HEK293 (cell line): ENCODE results near the gene SEPTIN2.

ENCODE experiments used
- CTCF ChIA-PET: fragments of 350-600 bp; formaldehyde crosslinking; extraction: SDS; loops from one replicate; lab custom pipeline; 2021; ENCODE audit warnings: antibody characterized with exemption; lab: Yijun Ruan, JAX
- POLR2A ChIA-PET: fragments of 300-600 bp; formaldehyde crosslinking; extraction: SDS; loops from one replicate; lab custom pipeline; 2020; ENCODE audit warnings: antibody characterized with exemption, inconsistent platforms; lab: Yijun Ruan, JAX
- H3K27ac ChIP-seq: fragments of 200-500 bp; sonication (Bioruptor generic); 2 replicates; pipeline ENCODE4 v1.5.1; 2014; ENCODE audit warnings: low read depth, low read length, control low read depth, inconsistent platforms; ENCODE audit errors: extremely low read depth
- H3K36me3 ChIP-seq, 2 experiments: fragments of 200-500 bp in 1 of 2; sonication (Bioruptor generic) in 1 of 2; 1 replicate in 1 of 2; 2 replicates in 1 of 2; pipeline ENCODE4 v1.5.1; 2014 to 2017; ENCODE audit warnings: inconsistent platforms in 2 of 2, low read length in 2 of 2; ENCODE audit not compliant: control insufficient read depth in 2 of 2, insufficient read depth in 1 of 2
- H3K4me1 ChIP-seq: fragments of 200-500 bp; sonication (Bioruptor generic); 2 replicates; pipeline ENCODE4 v1.5.1; 2014; ENCODE audit warnings: mild to moderate bottlenecking, low read length, inconsistent platforms; ENCODE audit not compliant: control insufficient read depth, insufficient read depth
- H3K4me3 ChIP-seq: 2 replicates; pipeline ENCODE4 v1.5.1; 2011; ENCODE audit warnings: low read depth, mild to moderate bottlenecking, control low read depth, low read length, moderate library complexity
- H3K9me3 ChIP-seq: fragments of 200-500 bp; sonication (Bioruptor generic); 2 replicates; pipeline ENCODE4 v1.5.1; 2014; ENCODE audit warnings: low read depth, low read length, inconsistent platforms; ENCODE audit not compliant: control insufficient read depth, insufficient read depth
- EGR2 ChIP-seq: fragments of 450-650 bp; formaldehyde crosslinking; IDR thresholded peaks from 2 replicates; pipeline ENCODE4 v1.5.1; 2016; ENCODE audit warnings: low read depth, missing biosample characterization, missing genetic modification characterization
- GLIS1 ChIP-seq: fragments of 450-650 bp; formaldehyde crosslinking; IDR thresholded peaks from 2 replicates; pipeline ENCODE4 v1.5.1; 2016; ENCODE audit warnings: missing biosample characterization, missing genetic modification characterization
- GLIS2 ChIP-seq: fragments of 450-650 bp; formaldehyde crosslinking; IDR thresholded peaks from 2 replicates; pipeline ENCODE4 v1.5.1; 2016; ENCODE audit warnings: missing biosample characterization, missing genetic modification characterization
- KLF1 ChIP-seq: fragments of 450-650 bp; formaldehyde crosslinking; IDR thresholded peaks from 2 replicates; pipeline ENCODE4 v1.5.1; 2016; ENCODE audit warnings: missing biosample characterization, missing genetic modification characterization
- PATZ1 ChIP-seq: fragments of 450-650 bp; formaldehyde crosslinking; IDR thresholded peaks from 2 replicates; pipeline ENCODE4 v1.5.1; 2016; ENCODE audit warnings: missing biosample characterization, missing genetic modification characterization
- SP2 ChIP-seq: fragments of 450-650 bp; formaldehyde crosslinking; IDR thresholded peaks from 2 replicates; pipeline ENCODE4 v1.5.1; 2016; ENCODE audit warnings: missing biosample characterization, missing genetic modification characterization
- SP3 ChIP-seq: fragments of 450-650 bp; formaldehyde crosslinking; IDR thresholded peaks from 2 replicates; pipeline ENCODE4 v1.5.1; 2016; ENCODE audit warnings: missing biosample characterization, missing genetic modification characterization
- ZBTB1 ChIP-seq: fragments of 450-650 bp; formaldehyde crosslinking; IDR thresholded peaks from 2 replicates; pipeline ENCODE4 v1.5.1; 2016; ENCODE audit warnings: missing biosample characterization, missing genetic modification characterization
- ZBTB20 ChIP-seq: fragments of 450-650 bp; formaldehyde crosslinking; IDR thresholded peaks from 2 replicates; pipeline ENCODE4 v1.5.1; 2016; ENCODE audit warnings: missing biosample characterization, missing genetic modification characterization
- ZBTB26 ChIP-seq: fragments of 450-650 bp; formaldehyde crosslinking; optimal IDR thresholded peaks from 2 replicates; pipeline ENCODE3; 2016; ENCODE audit warnings: missing biosample characterization, mild to moderate bottlenecking, missing genetic modification characterization
- ZBTB7A ChIP-seq: fragments of 450-650 bp; formaldehyde crosslinking; IDR thresholded peaks from 2 replicates; pipeline ENCODE4 v1.5.1; 2016; ENCODE audit warnings: low read depth, missing biosample characterization, missing genetic modification characterization
- ZBTB8A ChIP-seq: fragments of 450-650 bp; formaldehyde crosslinking; IDR thresholded peaks from 2 replicates; pipeline ENCODE4 v1.5.1; 2016; ENCODE audit warnings: missing biosample characterization, missing genetic modification characterization
- ZNF155 ChIP-seq: fragments of 450-650 bp; formaldehyde crosslinking; IDR thresholded peaks from 2 replicates; pipeline ENCODE4 v1.5.1; 2016; ENCODE audit warnings: missing biosample characterization, missing genetic modification characterization
- ZNF24 ChIP-seq: fragments of 450-650 bp; formaldehyde crosslinking; IDR thresholded peaks from 2 replicates; pipeline ENCODE4 v1.5.1; 2016; ENCODE audit warnings: missing biosample characterization, missing genetic modification characterization
- ZNF335 ChIP-seq: fragments of 450-650 bp; formaldehyde crosslinking; conservative IDR thresholded peaks from 2 replicates; pipeline ENCODE4 v1.5.1; 2016; ENCODE audit warnings: missing biosample characterization, missing genetic modification characterization
- ZNF341 ChIP-seq: fragments of 450-650 bp; formaldehyde crosslinking; IDR thresholded peaks from 2 replicates; pipeline ENCODE4; 2016; ENCODE audit warnings: low read depth, missing biosample characterization, missing genetic modification characterization
- ZNF48 ChIP-seq: fragments of 450-650 bp; formaldehyde crosslinking; IDR thresholded peaks from 2 replicates; pipeline ENCODE4 v1.5.1; 2016; ENCODE audit warnings: missing biosample characterization, missing genetic modification characterization
- ZNF596 ChIP-seq: fragments of 450-650 bp; IDR thresholded peaks from 2 replicates; pipeline ENCODE4 v1.5.0; 2018; ENCODE audit warnings: missing biosample characterization, mild to moderate bottlenecking, missing genetic modification characterization, moderate library complexity
- ZNF600 ChIP-seq: fragments of 450-650 bp; formaldehyde crosslinking; IDR thresholded peaks from 2 replicates; pipeline ENCODE4 v1.5.1; 2016; ENCODE audit warnings: missing biosample characterization, missing genetic modification characterization
- ZNF654 ChIP-seq: fragments of 450-650 bp; formaldehyde crosslinking; IDR thresholded peaks from 2 replicates; pipeline ENCODE4 v1.5.1; 2016; ENCODE audit warnings: low read depth, missing biosample characterization, missing genetic modification characterization
- ZNF707 ChIP-seq: fragments of 450-650 bp; formaldehyde crosslinking; IDR thresholded peaks from 2 replicates; pipeline ENCODE4 v1.5.1; 2016; ENCODE audit warnings: missing biosample characterization, missing genetic modification characterization
- ZSCAN16 ChIP-seq: fragments of 450-650 bp; formaldehyde crosslinking; IDR thresholded peaks from 2 replicates; pipeline ENCODE4 v1.5.1; 2016; ENCODE audit warnings: missing biosample characterization, missing genetic modification characterization

The SEPTIN2 gene

GRCh38 chr2:241272303-241273209, 43.2 kb upstream of the SEPTIN2 start:
- TF ChIP-seq ZBTB20 (tag by site-specific recombination) (peak; percentile 68), ZNF24 (tag by site-specific recombination) (no peak), ZNF155 (tag by site-specific recombination) (no peak), ZNF600 (peak; percentile 27; the same call in 1 of the 2 replicates), ZNF335 (tag by site-specific recombination) (peak; percentile 68), ZNF341 (tag by site-specific recombination) (peak; percentile 57; the same call in 1 of the 2 replicates), KLF1 (tag by site-specific recombination) (peak; percentile 62), EGR2 (tag by site-specific recombination) (peak; percentile 33; the same call in 1 of the 2 replicates), PATZ1 (peak; percentile 26; the same call in 1 of the 2 replicates), GLIS2 (tag by site-specific recombination) (peak; percentile 27; the same call in 1 of the 2 replicates), ZNF654 (tag by site-specific recombination) (no peak), ZBTB1 (tag by site-specific recombination) (no peak), SP2 (tag by site-specific recombination) (peak; percentile 46), ZBTB7A (tag by site-specific recombination) (no peak), SP3 (tag by site-specific recombination) (peak; percentile 38; the same call in 1 of the 2 replicates), GLIS1 (peak; percentile 48; the same call in 1 of the 2 replicates), ZSCAN16 (tag by site-specific recombination) (no peak), ZNF596 (tag by site-specific recombination) (no peak), ZBTB26 (peak; percentile 58), ZBTB8A (tag by site-specific recombination) (peak; percentile 90), ZNF48 (no peak), ZNF707 (tag by site-specific recombination) (no peak)
- peak overlapping the region; percentile 83; the same call in 1 of the 2 replicates for H3K27ac ChIP-seq
- H3K9me3 ChIP-seq, result no peaks in the 10 kb centered on the region
- ChIA-PET POLR2A (interaction anchor here (1.0 kb wide), 2 partner anchors 11 to 43 kb away, joined by 3 read pairs; no protein-coding TSS in a partner anchor), CTCF (no interaction called here)
- H3K36me3 ChIP-seq, result peaks cover 4 to 27% of the 10 kb centered on the region in 2 experiments; a peak in 1 of 3 replicates
- peak overlapping the region; percentile 80 for H3K4me3 ChIP-seq
- peaks cover 6% of the 10 kb centered on the region for H3K4me1 ChIP-seq
